AG04449 (cell line): ENCODE results near the gene COL4A1.

Experiments
- CTCF ChIA-PET: fragments of 350-600 bp; formaldehyde crosslinking; extraction: SDS; loops from one replicate; lab custom pipeline; 2021; ENCODE audit warnings: antibody characterized with exemption; lab: Yijun Ruan, JAX
- POLR2A ChIA-PET: fragments of 400-600, 350-600 bp; formaldehyde crosslinking; extraction: SDS; loops from one replicate; lab custom pipeline; 2020; ENCODE audit warnings: antibody characterized with exemption, inconsistent platforms; lab: Yijun Ruan, JAX
- DNase-seq: peaks from one replicate; pipeline ENCODE4 v3.0.0-alpha.2; 2010; ENCODE audit warnings: low read depth, low spot score
- H3K4me3 ChIP-seq: 2 replicates; pipeline ENCODE4 v1.5.1; 2011; ENCODE audit warnings: low read depth, mild to moderate bottlenecking, control low read depth, low read length
- TF ChIP-seq, protein P1 (sequence below): IDR thresholded peaks from one replicate; pipeline ENCODE4 v1.5.1; 2011; ENCODE audit warnings: mild to moderate bottlenecking, moderate library complexity, low read length, control low read depth, inconsistent platforms; ENCODE audit not compliant: insufficient read depth; ENCODE audit errors: missing control alignments

Gene COL4A1

DNA sequence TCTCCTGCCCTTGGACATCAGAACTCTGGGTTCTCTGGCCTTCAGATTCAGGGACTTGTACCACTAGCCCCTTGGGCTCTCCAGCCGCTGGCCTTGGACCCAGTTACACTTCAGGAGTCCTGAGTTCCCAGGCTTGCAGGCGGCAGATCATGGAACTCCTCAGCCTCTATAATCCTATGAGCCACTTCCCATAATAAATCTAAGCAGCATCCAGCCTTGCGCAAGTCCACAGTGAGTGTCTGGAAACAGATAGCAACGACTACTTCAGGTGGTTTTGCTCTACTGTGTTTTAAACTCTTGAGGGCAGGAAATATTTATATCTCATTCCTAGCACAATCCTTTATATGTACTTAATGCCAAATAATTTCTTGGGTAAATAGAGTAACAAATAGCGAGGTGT lies 92.3 kb downstream of the COL4A1 start:
- no peak overlapping the region for H3K4me3 ChIP-seq
- DNase-seq = no peak
- POLR2A ChIA-PET = no interaction called here
- TF ChIP-seq, protein P1, sequence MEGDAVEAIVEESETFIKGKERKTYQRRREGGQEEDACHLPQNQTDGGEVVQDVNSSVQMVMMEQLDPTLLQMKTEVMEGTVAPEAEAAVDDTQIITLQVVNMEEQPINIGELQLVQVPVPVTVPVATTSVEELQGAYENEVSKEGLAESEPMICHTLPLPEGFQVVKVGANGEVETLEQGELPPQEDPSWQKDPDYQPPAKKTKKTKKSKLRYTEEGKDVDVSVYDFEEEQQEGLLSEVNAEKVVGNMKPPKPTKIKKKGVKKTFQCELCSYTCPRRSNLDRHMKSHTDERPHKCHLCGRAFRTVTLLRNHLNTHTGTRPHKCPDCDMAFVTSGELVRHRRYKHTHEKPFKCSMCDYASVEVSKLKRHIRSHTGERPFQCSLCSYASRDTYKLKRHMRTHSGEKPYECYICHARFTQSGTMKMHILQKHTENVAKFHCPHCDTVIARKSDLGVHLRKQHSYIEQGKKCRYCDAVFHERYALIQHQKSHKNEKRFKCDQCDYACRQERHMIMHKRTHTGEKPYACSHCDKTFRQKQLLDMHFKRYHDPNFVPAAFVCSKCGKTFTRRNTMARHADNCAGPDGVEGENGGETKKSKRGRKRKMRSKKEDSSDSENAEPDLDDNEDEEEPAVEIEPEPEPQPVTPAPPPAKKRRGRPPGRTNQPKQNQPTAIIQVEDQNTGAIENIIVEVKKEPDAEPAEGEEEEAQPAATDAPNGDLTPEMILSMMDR = no peak
- CTCF ChIA-PET = no interaction called here

DNA sequence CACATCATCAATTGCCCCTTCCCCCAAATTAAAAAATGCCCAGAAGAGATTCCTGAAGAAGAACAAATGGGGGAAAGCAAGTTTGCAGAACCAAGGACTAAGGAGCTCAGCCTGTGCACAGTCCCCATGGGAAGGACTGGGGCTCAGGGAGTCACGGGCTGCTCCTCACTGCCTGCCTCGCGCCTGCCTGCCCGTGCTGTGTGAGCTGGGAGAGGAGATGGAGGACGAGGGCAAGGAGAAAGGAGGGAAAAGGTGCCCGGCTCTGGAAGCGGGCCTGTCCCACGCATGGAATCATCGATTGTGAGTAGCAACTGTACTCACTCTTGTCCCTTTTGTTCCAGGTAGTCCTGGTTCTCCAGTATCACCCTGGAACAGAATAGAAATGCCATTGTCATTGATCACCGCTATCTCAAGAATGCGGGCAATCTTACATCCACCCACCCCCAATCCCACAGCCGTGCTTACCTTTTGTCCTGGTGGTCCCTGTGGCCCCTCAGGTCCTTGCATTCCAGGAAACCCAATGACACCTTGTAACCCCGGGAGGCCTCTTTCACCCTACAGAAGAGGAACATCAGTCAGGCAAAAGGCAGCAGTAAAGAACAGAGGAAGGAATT lies 93.4 kb downstream of the COL4A1 start:
- DNase-seq = no peak
- CTCF ChIA-PET = interaction anchor here (2.0 kb wide), 1 partner anchor 10 kb away, joined by 5 read pairs; no protein-coding TSS in a partner anchor
- TF ChIP-seq, protein P1 = no peak
- H3K4me3 ChIP-seq = no peak overlapping the region
- POLR2A ChIA-PET = no interaction called here

DNA sequence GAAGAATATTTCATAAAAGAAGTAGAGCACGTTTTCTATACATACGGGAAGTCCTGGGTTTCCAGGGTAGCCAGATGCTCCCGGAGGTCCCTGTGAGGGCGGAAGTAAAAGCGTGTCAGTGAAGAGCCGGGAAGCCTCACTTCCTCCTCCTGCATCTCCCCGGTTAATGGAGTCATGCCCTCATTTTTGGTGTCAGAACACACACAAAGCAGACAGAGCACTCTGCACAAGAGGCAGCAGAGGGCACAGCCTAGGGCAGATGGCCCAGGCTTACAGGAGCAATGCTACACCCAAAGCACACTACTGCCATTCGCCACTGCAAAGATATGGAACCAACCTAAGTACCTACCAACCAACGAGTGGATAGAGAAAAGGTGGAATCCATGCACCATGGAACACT lies 94.4 kb downstream of the COL4A1 start:
- ChIA-PET POLR2A (no interaction called here), CTCF (interaction anchor here (1.1 to 2.0 kb wide), 2 partner anchors 10 to 11 kb away, joined by 3 to 5 read pairs; no protein-coding TSS in a partner anchor)
- no peak overlapping the region for H3K4me3 ChIP-seq
- DNase-seq = no peak
- TF ChIP-seq, protein P1 = no peak

DNA sequence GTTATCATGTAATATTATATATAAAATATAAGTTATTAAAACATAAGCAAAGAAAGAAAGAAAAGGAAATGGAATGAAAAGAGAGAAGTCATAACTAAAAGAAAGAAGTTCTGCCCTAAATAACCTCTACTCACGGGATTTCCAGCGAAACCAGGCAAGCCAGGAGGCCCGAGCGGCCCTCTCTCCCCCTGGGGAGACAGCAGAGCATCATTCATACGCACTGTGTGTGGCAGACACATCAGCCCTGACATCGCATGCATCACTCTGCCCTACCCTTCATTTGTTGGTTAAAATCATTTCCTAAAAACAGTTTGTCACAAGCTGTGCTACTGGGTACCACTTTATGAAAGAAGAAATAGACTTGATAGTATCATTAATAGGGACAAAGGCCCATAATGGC lies 95.2 kb downstream of the COL4A1 start:
- no peak overlapping the region for H3K4me3 ChIP-seq
- DNase-seq = no peak
- CTCF ChIA-PET = interaction anchor here (1.1 kb wide), 1 partner anchor 10 kb away, joined by 3 read pairs; no protein-coding TSS in a partner anchor
- POLR2A ChIA-PET = no interaction called here
- TF ChIP-seq, protein P1 = no peak

DNA sequence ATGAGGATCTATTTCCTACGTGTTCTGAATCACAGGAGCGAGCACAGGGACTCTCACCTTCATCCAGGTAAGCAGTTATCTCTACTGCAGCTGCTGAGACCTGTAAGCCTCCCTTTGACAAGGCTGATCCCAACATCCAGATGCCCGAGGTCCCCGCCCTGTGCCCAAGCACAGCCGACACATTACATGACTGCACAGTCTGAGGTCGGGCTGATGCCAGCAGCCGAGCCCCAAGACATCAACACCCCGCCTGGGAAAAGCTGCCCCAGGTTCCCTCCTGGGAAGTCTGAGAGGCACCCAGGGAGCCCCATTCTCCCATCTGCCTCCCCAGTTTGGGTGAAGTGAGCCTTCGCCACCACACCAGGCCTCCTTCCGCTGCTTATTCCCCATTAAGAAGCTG lies 95.9 kb downstream of the COL4A1 start:
- TF ChIP-seq, protein P1 = no peak
- ChIA-PET POLR2A (no interaction called here), CTCF (interaction anchor here (1.0 to 1.1 kb wide), 2 partner anchors 10 to 11 kb away, joined by 3 to 5 read pairs; no protein-coding TSS in a partner anchor)
- DNase-seq = no peak
- H3K4me3 ChIP-seq = no peak overlapping the region

DNA sequence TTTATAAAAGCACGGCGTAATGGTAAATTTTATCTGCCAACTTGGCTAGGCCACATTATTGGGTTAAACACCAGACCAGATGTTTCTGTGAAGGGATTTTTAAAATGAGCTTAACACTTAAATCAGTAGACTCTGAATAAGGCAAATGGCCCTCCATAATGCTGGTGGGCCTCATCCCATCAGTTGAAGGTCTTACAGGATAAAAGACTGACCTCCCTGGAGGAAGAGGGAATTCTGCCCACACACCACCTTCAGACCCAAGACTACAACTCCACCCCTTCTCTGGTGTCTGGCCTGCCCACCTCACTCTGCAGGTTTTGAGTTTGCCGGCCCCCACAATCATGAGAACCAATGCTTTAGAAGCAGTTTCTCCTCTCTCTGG lies 96.4 kb downstream of the COL4A1 start:
- TF ChIP-seq, protein P1 = no peak
- POLR2A ChIA-PET = no interaction called here
- no peak overlapping the region for H3K4me3 ChIP-seq
- DNase-seq = no peak
- CTCF ChIA-PET = interaction anchor here (1.0 kb wide), 1 partner anchor 11 kb away, joined by 5 read pairs; no protein-coding TSS in a partner anchor
